ENCODE results near the gene ARPP21.

- TF ChIP-seq CTCF (IDR thresholded peaks at IDR 0.05 in 8 of 11, conservative IDR thresholded peaks at IDR 0.05 in 3 of 11) (no peak), POLR2A (IDR thresholded peaks at IDR 0.05) (no peak), POLR2AphosphoS5 (IDR thresholded peaks at IDR 0.05) (no peak)
Measured at GRCh38 chr3:35832140-35832571, 192.8 kb downstream of the ARPP21 start.
